ENCODE data around the gene EXOC6B. TPM values are rescaled to one million over a fixed set of nuclear protein-coding genes. Genes with fewer than 3 reads are reported as not detected.

EXOC6B gene
- total and polyA plus RNA-seq, 11 donors = 18.4 to 192 (median 143) TPM

GRCh38 chr2:72292433-72292832, 533.4 kb downstream of the EXOC6B start:
- WGBS, 4 donors = 92 to 100% (median 95%) methylated on average over 1 of the region's 1 CpG
- H3K4me1 ChIP-seq = peaks cover 0 to 3% (median 0%) of the 10 kb centered on the region in 12 donors
- H3K4me3 ChIP-seq = no peak overlapping the region
- DNase-seq (no peak), ATAC-seq (no peak)
- H3K9me3 ChIP-seq = no peaks in the 10 kb centered on the region
- TF ChIP-seq CTCF (IDR thresholded peaks at IDR 0.05) = no peak
- no peak for TF ChIP-seq POLR2A (IDR thresholded peaks at IDR 0.05)
- intact Hi-C loops (cut with DNase I) = no loop called here
- H3K27ac ChIP-seq = no peak overlapping the region
- H3K36me3 ChIP-seq = no peaks in the 10 kb centered on the region
- H3K27me3 ChIP-seq = no peaks in the 10 kb centered on the region

GRCh38 chr2:72291059-72291458, 534.8 kb downstream of the EXOC6B start:
- Histone ChIP-seq H3K36me3 (no peaks in the 10 kb centered on the region), H3K4me1 (peaks cover 0 to 3% (median 0%) of the 10 kb centered on the region in 12 donors), H3K9me3 (no peaks in the 10 kb centered on the region), H3K27me3 (no peaks in the 10 kb centered on the region), H3K27ac (no peak overlapping the region), H3K4me3 (no peak overlapping the region)
- ATAC-seq (no peak), DNase-seq (no peak)
- no peak for TF ChIP-seq CTCF (IDR thresholded peaks at IDR 0.05)
- no peak for TF ChIP-seq POLR2A (IDR thresholded peaks at IDR 0.05)
- WGBS, 4 donors = 44 to 53% (median 48%) methylated on average over 4 of the region's 4 CpGs
- intact Hi-C loops (cut with DNase I) = no loop called here

- Histone ChIP-seq H3K4me3 (no peak overlapping the region), H3K27me3 (no peaks in the 10 kb centered on the region), H3K9me3 (no peaks in the 10 kb centered on the region), H3K27ac (no peak overlapping the region), H3K36me3 (no peaks in the 10 kb centered on the region), H3K4me1 (peaks cover 0 to 3% (median 0%) of the 10 kb centered on the region in 12 donors)
- ATAC-seq (no peak), DNase-seq (no peak)
- WGBS, 4 donors = 91 to 96% (median 92%) methylated on average over 3 of the region's 3 CpGs
- TF ChIP-seq POLR2A (IDR thresholded peaks at IDR 0.05) (no peak), CTCF (IDR thresholded peaks at IDR 0.05) (no peak)
- intact Hi-C loops (cut with DNase I) = no loop called here
Measured at GRCh38 chr2:72289736-72290135, 536.1 kb downstream of the EXOC6B start.

GRCh38 chr2:72289283-72289682, 536.5 kb downstream of the EXOC6B start:
- no peak for DNase-seq
- Histone ChIP-seq H3K27ac (no peak overlapping the region), H3K36me3 (no peaks in the 10 kb centered on the region), H3K4me3 (no peak overlapping the region), H3K9me3 (no peaks in the 10 kb centered on the region), H3K27me3 (no peaks in the 10 kb centered on the region), H3K4me1 (peaks cover 0 to 3% (median 0%) of the 10 kb centered on the region in 12 donors)
- WGBS, 4 donors = 86 to 92% (median 90%) methylated on average over 2 of the region's 2 CpGs
- no peak for ATAC-seq
- TF ChIP-seq CTCF (IDR thresholded peaks at IDR 0.05) (no peak), POLR2A (IDR thresholded peaks at IDR 0.05) (no peak)
- intact Hi-C loops (cut with DNase I) = no loop called here

Measured in heart left ventricle (tissue), 16 donors.